Gastroesophageal sphincter (tissue), 3 donors: ENCODE data around the gene MITF.

Source experiments
- CTCF ChIP-seq, 4 experiments: fragments of 200-600 bp in 2 of 4; fragments of 450-650 bp in 2 of 4; sonication (generic) in 1 of 4; IDR thresholded peaks; one replicate each; pipeline ENCODE4 v1.5.1; 2017 to 2019; ENCODE audit warnings: antibody characterized with exemption in 4 of 4, mild to moderate bottlenecking in 2 of 4, moderate library complexity in 2 of 4
- EP300 ChIP-seq: sonication (generic); formaldehyde crosslinking; IDR thresholded peaks from one replicate; pipeline ENCODE4 v1.6.1; 2017; ENCODE audit warnings: antibody characterized with exemption, mild to moderate bottlenecking
- POLR2AphosphoS5 ChIP-seq: sonication (generic); formaldehyde crosslinking; IDR thresholded peaks from one replicate; pipeline ENCODE4 v1.6.1; 2017; ENCODE audit warnings: antibody characterized with exemption

GRCh38 chr3:69972672-69973071, 233.4 kb downstream of the MITF start:
- TF ChIP-seq CTCF (IDR thresholded peaks at IDR 0.05), result no peak
- TF ChIP-seq EP300, result no peak
- no peak for TF ChIP-seq POLR2AphosphoS5
